Progenitor cell of endocrine pancreas (in vitro differentiated cells): ENCODE data around the gene DNAJB11. TPM values are rescaled to one million over a fixed set of nuclear protein-coding genes. Genes with fewer than 3 reads are reported as not detected.

Experiments used
- DNase-seq: peaks from one replicate; pipeline ENCODE4 v3.0.0; 2021; ENCODE audit warnings: low spot score; ENCODE audit not compliant: unreplicated experiment
- H3K27ac Mint-ChIP-seq: 2 replicates; pipeline ENCODE4 v1.8.0; 2021; ENCODE audit warnings: mild to moderate bottlenecking, moderate library complexity, mixed read lengths
- H3K27me3 Mint-ChIP-seq: 2 replicates; pipeline ENCODE4 v1.8.0; 2021; ENCODE audit warnings: mixed read lengths
- H3K36me3 Mint-ChIP-seq: 2 replicates; pipeline ENCODE4 v1.8.0; 2022; ENCODE audit warnings: mixed read lengths; ENCODE audit not compliant: insufficient read depth
- H3K4me1 Mint-ChIP-seq: 2 replicates; pipeline ENCODE4 v1.8.0; 2021; ENCODE audit warnings: low read depth, mixed read lengths
- H3K4me3 Mint-ChIP-seq: 2 replicates; pipeline ENCODE4 v1.8.0; 2021; ENCODE audit warnings: low read depth, mild to moderate bottlenecking, moderate library complexity, mixed read lengths
- H3K9me3 Mint-ChIP-seq: 2 replicates; pipeline ENCODE4 v1.8.0; 2021; ENCODE audit warnings: low read depth, mixed read lengths
- total RNA-seq: library from RNA; stranded (reverse); gene quantifications from 2 replicates; pipeline ENCODE4 v1.2.1, GENCODE V29; 2021
- TF ChIP-seq, protein P1 (sequence below): fragments of 200-600 bp; sonication (generic); IDR thresholded peaks from one replicate; pipeline ENCODE4 v1.5.0; 2021; ENCODE audit warnings: antibody characterized with exemption, mild to moderate bottlenecking; ENCODE audit not compliant: unreplicated experiment

The DNAJB11 gene
- total RNA-seq, 1 donor from 2014 or later, result 53.4 TPM

DNA sequence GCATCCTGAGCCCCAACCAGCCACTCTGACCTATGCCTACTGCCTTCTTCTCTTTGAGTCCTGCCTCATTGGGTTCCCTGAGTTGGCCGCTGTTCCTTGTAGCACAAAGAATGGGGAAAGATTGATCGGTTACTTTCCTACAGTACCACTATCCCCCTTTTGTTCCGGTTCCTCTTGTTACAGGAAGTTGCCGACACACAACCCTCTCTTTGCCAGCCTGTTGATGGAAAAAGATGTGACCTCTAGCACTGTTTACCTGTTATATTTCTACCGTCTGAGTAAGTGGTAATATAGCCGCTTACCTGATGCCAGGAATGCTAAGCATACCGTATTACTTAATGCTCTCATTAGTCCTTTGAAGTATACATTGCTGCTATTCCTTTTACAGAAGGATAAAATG is 32.6 kb downstream of the DNAJB11 start:
- H3K27me3 Mint-ChIP-seq, result peaks cover 4% of the 10 kb centered on the region
- DNase-seq, result no peak
- H3K36me3 Mint-ChIP-seq, result no peaks in the 10 kb centered on the region
- H3K27ac Mint-ChIP-seq, result no peak overlapping the region
- H3K4me1 Mint-ChIP-seq, result peaks cover 36% of the 10 kb centered on the region
- TF ChIP-seq, protein P1, sequence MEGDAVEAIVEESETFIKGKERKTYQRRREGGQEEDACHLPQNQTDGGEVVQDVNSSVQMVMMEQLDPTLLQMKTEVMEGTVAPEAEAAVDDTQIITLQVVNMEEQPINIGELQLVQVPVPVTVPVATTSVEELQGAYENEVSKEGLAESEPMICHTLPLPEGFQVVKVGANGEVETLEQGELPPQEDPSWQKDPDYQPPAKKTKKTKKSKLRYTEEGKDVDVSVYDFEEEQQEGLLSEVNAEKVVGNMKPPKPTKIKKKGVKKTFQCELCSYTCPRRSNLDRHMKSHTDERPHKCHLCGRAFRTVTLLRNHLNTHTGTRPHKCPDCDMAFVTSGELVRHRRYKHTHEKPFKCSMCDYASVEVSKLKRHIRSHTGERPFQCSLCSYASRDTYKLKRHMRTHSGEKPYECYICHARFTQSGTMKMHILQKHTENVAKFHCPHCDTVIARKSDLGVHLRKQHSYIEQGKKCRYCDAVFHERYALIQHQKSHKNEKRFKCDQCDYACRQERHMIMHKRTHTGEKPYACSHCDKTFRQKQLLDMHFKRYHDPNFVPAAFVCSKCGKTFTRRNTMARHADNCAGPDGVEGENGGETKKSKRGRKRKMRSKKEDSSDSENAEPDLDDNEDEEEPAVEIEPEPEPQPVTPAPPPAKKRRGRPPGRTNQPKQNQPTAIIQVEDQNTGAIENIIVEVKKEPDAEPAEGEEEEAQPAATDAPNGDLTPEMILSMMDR, result no peak
- H3K4me3 Mint-ChIP-seq, result no peak overlapping the region
- no peaks in the 10 kb centered on the region for H3K9me3 Mint-ChIP-seq

DNA sequence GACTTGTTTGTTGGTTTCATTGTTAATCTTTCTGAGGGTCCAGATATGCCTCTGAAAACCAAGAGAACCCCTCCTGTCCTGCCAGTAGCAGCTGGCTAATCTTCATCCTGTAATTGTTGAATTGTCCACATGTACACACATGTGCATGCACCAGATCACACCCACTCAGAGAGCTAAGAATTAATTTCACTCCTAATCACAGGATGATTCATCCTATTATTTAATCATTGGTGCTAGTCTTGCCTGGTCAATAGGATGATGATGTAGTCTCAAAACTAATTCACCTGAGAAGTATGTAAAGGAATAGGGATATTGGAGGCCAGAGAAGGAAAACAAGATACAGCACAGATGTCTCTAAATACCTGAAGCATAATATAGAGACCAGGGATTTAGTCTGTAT is 34.6 kb downstream of the DNAJB11 start:
- Mint-ChIP-seq H3K36me3 (no peaks in the 10 kb centered on the region), H3K4me1 (peaks cover 22% of the 10 kb centered on the region), H3K4me3 (no peak overlapping the region), H3K9me3 (no peaks in the 10 kb centered on the region), H3K27ac (no peak overlapping the region), H3K27me3 (no peaks in the 10 kb centered on the region)
- DNase-seq, result no peak
- TF ChIP-seq, protein P1, result no peak

DNA sequence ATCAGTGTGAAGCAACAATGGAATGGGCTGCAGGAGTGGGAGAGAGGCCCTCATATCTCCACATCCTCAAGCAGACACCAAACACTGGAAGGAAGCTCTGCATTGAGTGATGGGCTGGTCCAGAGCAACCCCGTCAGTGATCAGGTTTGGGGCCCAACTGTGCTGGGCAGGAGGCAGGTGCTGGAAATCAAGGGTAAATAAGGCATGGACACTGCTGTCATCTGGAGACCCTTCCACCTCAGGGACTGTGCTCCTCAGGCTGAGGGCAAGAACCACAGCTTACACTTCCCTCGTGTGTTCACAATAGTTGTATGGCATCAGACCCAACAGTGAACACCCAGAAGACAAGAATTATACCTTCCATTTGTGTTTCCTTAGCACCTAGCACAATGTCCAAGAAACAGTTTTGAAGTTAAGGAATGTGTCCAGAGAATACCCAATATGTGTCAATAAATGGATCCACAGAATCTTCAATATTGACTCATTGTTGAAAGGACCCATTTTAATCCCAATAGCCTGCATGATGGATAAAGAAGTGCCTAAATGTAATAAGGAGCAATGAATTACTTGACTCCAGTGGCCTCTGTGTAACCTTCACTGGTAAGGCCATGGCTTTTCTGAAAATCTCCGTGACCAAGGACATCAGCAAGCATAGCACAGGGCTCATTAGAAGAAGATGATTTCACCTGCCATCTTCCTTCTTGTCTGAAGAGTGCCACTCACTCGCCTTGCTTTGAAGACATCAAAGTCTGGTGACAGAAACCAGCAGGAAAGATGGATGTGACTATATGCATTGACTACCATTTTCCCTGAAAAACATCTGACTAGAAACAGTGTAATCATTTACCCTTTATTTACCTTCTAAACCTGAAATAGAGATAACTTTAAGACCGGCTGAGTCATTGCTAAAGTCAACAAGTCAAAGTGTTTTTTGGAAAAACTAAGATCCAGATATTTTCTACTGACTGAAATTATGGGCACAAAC is 35.3 kb downstream of the DNAJB11 start:
- H3K9me3 Mint-ChIP-seq, result no peaks in the 10 kb centered on the region
- H3K36me3 Mint-ChIP-seq, result no peaks in the 10 kb centered on the region

DNA sequence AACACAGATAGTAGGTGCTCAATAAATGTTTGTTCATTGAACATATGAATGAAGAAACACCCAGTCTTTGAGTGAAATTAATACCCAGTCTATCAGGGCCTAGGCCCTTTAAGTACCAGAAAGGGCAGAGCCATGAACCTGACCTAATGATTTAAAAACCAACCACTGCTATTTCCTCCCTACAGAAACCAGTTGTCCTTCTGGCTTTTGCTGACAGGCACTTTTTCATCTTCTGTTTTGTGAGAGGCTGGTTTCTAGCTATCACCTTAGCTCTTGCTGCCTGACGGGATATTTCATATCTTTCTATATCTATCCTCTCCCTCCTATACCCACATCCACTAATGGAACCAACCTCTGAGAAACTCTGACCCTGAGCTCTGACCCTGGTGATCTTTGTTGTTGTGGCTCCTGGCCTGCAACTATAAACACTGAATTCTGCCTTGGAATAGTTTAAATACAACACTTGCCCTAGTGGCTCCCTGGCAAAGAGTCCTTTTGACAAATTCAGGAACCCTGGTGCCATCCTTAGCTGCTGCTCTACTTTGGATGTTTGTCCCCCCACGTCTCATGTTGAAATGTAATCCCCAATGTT is 38.2 kb downstream of the DNAJB11 start:
- no peaks in the 10 kb centered on the region for H3K36me3 Mint-ChIP-seq
- peaks cover 25% of the 10 kb centered on the region for H3K4me1 Mint-ChIP-seq
- no peak overlapping the region for H3K4me3 Mint-ChIP-seq
- TF ChIP-seq, protein P1, result no peak
- no peak overlapping the region for H3K27ac Mint-ChIP-seq
- peaks cover 13% of the 10 kb centered on the region for H3K27me3 Mint-ChIP-seq
- DNase-seq, result no peak
- no peaks in the 10 kb centered on the region for H3K9me3 Mint-ChIP-seq

More for the DNA sequence above, 35.3 kb downstream of the DNAJB11 start:
- Mint-ChIP-seq H3K27ac (peak overlapping the region; percentile 1), H3K27me3 (no peaks in the 10 kb centered on the region), H3K4me1 (peaks cover 22% of the 10 kb centered on the region), H3K4me3 (no peak overlapping the region)
- TF ChIP-seq, protein P1, result no peak
- DNase-seq, result no peak

DNA sequence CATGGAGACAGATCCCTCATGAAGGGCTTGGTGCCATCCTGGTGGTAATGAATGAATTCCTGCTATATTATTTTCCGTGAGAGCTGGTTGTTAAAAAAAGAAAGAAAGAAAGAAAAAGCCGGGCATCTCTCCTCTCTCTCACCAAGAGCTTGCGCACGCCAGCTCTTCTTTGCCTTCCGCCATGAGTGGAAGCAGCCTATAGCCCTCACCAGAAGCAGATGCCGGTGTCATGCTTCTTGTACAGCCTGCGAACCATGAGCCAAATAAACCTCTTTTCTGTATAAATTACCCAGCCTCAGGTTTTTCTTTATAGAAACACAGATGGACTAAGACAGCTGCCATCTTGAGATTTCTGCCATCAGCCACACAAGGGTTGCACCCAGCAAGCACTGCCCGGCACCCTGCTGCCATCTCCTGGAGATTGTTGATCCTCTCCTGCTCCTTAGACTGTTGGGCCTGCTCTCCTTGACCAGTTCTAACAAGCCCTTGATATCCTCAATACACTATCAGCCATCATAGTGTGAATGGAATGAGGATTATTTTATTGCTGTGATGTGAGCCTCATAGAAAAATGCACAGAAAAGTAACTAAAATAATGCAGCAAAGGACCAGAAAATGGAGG is 38.8 kb downstream of the DNAJB11 start:
- Mint-ChIP-seq H3K27me3 (peaks cover 19% of the 10 kb centered on the region), H3K27ac (no peak overlapping the region), H3K4me3 (no peak overlapping the region), H3K4me1 (peaks cover 25% of the 10 kb centered on the region), H3K9me3 (no peaks in the 10 kb centered on the region), H3K36me3 (no peaks in the 10 kb centered on the region)
- TF ChIP-seq, protein P1, result no peak
- no peak for DNase-seq
